Mammary epithelial cell (primary cell): Measurements from ENCODE around the gene AKAP8L.

ENCODE experiments used
- CTCF ChIP-seq, 2 donors: IDR thresholded peaks in 1 of 2; conservative IDR thresholded peaks in 1 of 2; 2 replicates each; pipeline ENCODE4 v1.5.1; 2011 to 2012; ENCODE audit warnings: inconsistent platforms in 2 of 2, low read length in 2 of 2, mild to moderate bottlenecking in 2 of 2, control low read depth in 1 of 2, low read depth in 1 of 2; ENCODE audit not compliant: insufficient read depth in 1 of 2; ENCODE audit errors: extremely low read depth in 1 of 2
- EZH2 ChIP-seq: IDR thresholded peaks from 2 replicates; pipeline ENCODE4 v1.6.1; 2012; ENCODE audit warnings: low read length, inconsistent platforms, borderline replicate concordance

- TF ChIP-seq CTCF (conservative IDR thresholded peaks at IDR 0.05 in 1 of 2, IDR thresholded peaks at IDR 0.05 in 1 of 2; ENCODE audit: extremely low read depth in 1 of 2, insufficient read depth in 1 of 2, low read depth in 1 of 2, low read length in 2 of 2) (no peak), EZH2 (no peak)
These were observed 44.6 kb downstream of the AKAP8L start for GRCh38 chr19:15374105-15374651.
